OCI-M1 (cell line): ENCODE data around the gene LILRB5.
"Not testable (repeated sequence)": the region's sequence is repeated elsewhere in the genome, so short reads cannot be mapped to it uniquely, and the experiment has no call there.

Experiments used
- DNase-seq: peaks from one replicate; lab custom pipeline; 2025; lab: John Stamatoyannopoulos, UW

Gene LILRB5

DNA sequence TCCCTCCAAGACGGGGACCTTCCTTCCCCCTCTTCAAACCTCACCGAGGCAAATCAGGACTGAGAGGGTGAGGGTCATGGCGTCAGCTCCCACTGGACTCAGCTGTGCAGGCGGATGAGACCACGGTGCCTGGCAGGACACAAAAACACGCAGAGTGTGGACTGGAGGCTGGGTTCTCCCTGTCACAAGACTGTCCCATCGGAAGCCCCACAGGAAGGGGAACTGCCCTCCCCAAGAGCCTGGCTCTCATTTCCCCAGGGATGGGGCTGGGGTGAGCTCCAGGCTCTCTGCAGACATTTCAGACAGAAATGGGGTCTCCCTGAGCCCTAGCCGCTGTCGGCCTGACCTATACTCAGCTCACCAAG is at the start of gene LILRB5:
TSS of gene LILRB5 (minus strand) at position 158 of the 365 bp plus-strand sequence. CDS start at position 78, 80 bp downstream.
- DNase-seq = no peak

DNA sequence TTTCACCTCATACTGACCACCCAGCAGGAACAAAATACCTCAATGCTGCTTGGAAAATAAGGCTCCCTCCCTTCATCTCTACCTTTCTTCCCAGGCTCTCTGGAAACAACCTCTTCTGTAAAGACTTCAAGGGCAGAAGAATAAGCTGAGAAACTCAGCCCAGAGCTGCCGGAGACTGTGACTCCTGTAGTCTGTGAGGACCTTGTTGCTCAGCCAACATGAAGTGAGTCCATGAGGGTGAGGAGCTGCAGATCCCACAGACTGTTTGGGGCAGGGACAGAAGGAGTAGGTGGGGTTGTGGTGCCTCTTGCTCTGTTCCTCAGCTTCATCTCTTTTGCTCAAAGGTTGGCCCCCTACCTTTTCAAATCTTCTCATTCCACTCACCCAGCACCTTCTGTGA is 48.1 kb upstream of the LILRB5 start:
- DNase-seq = no peak

DNA sequence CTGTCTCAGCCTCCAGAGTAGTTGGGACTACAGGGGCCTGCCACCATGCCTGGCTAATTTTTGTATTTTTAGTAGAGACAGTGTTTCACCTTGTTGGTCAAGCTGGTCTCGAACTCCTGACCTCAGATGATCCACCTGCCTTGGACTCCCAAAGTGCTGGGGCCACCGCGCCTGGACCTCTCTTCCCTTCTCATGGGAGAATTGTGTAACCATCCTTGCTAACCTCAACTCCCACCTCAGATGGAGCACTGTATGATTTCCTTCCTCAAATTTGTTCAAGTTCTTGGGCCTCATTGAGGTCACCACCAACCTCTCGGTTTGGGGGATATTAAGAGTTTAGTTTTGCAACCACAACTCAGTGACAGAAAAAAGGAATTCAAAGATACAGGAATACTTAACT is 45.2 kb upstream of the LILRB5 start:
- peak; percentile 35 for DNase-seq

DNA sequence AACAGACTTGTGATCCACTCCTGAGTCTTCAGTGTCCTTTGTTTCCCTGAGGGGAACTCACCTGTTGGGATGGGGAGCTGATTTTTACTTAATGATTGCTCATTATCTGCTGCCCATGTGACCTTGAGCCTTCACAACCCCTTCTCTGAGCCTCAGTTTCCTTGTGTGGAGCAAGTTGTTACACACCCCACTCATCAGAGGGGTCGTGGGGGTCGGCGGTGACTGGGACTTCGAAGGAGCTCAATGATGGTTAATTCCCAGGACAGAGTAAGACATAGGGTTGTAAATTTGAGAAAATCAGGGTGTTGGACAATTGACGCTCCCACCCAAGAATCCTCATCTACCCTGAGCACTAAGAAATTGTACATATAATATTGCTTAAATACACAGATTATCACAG is 42.4 kb upstream of the LILRB5 start:
- no peak for DNase-seq

DNA sequence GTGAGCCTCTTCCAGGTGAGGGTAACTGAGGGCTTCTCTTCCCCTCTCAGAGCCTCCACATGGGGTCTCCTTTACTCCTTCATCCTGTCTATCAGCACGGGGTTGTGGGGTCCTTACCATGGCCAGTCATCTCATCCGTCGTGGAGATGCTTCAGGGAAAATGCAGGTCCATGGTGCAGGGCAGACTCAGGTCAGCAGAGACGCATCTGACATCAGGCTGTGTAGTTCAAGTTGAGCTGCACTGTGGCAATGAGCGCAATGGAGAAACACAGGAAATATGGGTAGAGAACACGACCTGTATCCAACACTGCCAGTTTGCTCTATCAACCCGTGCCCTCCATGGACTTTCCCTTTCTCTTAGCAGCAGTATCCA is 42.0 kb upstream of the LILRB5 start:
- DNase-seq = no peak

DNA sequence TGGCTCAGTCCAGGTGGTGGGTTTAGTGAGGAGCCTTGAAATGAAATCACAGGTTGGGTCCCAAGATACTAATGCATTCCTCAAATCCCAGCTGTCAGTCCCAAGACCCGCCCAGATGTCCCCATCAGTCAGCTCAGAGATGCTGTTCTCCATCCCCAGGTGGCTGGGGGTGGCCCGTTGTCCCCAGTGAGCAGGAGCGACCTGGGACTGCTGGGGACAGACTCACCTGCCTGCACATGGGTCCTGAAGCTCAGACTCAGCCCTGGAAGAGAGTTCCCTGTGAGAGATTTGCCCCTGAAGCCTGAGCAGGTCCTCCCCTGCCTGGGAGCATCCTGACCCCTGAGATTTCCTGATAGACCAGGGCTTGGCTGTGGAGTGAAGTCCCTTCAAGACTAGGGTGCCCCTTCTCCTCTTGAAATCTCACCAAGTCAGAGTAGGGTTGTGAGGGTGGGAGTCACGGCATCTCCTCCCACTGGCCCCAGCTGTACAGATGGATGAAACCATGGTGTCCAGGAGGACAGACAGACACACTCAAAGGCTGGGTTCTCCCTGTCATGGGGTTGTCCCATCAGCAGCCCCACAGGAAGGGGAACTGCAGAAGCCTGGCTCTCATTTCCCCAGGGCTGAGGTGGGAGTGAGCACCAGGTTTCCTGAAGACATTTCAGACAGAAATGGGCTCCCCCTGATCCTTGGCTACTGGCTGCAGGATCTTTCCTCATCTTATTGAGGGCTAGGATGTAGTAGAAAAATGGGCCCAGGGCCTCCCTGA is 41.5 kb upstream of the LILRB5 start:
- DNase-seq = no peak

DNA sequence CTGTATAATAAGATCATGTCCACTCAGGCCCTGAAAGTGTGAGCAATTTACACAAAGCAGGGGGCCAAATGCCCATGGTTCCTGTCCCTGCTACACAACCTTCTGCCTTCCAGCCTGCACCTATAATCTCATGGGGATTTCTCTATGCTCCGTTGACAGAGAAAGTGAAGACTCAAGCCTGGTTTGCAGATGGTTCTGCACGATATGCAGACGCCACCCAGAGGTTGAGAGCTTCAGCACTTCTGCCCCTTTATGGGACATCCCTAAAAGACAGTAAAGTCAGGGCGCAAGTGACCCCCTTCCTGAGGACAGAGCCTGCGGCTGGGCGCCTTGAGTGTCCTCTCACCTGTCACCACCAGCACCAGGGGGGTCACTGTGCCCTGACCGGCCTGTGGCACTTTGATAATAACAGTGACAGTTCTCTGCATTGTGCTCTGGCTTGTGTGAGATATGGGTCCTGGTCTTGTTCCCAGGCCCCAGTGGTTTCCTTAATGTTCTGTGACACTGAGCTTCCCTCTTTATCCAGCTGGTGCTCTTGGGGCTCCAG is 40.8 kb upstream of the LILRB5 start:
- peak; percentile 62 for DNase-seq

DNA sequence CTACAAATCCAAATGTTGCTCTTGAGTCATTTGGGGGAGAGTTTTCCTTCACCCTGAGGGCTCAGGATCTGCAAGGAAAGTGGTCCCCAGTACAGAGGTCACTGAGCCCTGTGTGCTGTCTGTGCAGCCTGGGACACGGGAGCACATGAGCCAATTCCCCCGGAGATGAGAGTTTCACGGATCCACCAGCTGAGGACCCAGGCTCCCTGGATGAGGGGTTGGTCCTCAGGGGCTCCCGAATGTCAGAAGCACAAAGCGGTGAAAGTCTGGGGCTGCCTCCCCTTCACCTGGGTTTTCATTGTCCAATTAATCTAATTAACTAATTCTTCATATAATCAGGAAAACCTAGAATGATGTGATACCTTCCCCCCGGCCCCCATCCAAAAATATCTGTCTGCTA is 37.5 kb upstream of the LILRB5 start:
- DNase-seq = no peak

DNA sequence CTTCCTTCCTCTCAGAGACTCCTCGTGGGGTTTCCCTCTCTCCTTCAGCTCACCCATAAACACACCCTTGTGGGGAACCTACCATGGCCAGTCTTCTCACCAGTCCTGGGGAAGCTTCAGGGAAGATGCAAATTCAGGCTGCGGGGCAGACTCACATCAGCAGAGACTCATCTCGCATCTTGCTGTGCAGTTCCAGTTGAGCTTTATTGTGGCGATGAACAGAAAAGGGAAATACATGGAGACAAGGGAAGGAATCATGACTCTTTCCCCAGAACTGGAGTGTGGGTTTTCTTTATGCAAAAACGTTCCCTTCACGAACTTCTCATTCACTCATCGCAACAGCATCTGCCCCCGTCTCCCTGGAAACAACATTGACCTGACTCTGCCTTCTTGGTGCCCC is 32.1 kb upstream of the LILRB5 start:
- DNase-seq = not testable (repeated sequence)

DNA sequence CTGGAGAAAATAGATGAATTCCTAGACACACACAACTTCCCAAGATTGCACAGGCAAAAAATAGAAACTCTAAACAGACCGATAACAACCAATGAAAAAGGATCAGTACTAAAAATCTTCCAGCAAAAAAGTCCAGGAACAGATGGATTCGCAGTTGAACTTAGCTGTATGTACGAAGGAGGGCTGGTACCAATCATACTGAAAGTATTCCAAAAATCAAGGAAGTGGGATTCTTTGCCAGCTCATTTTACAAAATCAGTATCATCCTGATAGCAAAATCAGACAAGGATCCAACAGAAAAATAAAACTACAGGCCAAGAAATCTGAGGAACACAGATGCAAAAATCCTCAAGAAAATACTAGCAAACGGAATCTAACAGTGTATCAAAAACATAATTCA is 30.4 kb upstream of the LILRB5 start:
- DNase-seq = no peak

DNA sequence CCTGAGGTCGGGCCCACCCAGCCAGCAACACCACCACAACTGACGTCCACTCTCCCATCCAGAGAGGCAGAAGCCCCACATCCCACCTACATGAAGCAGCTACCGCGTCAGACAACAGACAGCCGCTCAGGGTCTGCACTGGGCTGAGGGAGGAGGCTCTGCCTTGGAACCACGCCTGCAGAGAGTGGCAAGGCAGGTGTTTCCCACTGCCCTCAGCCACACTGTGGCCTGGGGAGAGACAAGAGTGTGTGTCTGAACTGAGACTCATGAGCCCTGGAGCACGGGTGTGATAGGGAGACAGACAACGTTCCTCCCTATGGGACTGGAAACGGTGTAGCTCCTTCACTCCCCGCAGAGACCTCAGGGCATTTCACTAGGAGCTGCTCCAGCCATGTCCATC is 29.2 kb upstream of the LILRB5 start:
- DNase-seq = not testable (repeated sequence)

DNA sequence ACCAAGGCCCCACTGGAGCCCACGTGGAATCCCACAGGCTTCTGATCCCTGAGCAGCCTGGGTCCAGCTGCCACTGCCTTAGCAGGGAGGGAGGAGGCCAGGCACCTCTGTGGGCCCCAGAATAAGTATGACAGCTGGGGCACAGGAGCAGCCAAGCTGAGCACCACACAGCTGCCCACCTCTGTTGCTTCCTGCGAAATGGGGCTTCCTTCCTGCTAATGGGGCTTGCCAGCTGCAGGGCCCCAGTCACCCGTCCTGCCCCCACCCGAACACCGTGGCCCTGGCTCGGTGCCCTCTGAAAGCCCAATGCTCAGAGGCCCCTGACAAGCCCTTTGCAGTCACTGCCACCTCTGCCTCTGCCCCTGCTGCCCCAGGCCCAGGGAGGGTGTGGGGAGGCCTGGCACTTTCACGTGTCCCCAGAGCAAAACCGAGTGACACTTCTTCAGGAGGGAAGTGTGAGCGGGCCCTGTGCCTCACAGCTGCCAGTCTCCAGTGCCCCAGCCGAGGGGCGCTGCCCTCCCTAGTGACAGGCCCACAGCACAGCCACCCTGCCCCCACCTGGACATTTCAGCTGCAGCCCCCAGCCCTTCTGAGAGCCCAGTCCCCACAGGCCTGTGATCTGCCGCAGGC is 28.5 kb upstream of the LILRB5 start:
- DNase-seq = not testable (repeated sequence)

DNA sequence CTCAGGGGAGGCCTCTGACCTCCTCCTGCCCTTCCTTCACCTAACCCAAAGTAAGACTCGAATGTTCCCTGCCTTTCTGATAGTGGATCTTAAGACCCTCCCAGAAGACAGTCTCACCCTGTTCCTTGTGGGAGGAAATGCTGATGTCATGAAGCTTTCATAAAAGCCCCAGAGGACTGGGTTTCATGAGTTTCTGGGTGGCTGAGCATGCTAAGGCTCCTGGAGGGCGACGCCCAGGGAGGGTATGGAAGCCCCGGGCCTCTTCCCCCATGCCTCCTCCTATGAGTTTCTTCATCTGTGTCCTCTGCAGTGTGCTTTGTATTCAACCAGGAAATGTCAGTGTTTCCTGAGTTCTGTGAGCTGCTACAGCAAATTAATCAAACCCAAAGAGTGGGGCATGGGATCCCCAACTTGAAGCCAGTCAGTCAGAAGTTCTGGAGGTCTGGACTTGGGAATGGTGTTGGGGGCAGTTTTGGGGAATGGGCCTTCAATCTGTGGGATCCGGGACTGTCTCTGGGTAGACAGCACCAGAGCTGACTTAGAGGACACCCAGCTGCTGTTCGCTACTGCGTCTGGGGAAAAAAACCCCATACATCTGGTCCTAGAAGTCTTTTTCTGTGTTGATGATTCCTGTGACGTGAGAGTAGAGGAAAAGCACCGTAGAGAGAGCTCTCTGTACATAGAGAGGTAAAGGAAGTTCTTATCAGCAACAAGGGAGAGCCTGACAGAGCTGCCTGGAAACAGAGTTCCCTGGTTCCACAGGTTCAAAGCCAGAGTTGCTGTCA is 25.8 kb upstream of the LILRB5 start:
- peak; percentile 40 for DNase-seq

DNA sequence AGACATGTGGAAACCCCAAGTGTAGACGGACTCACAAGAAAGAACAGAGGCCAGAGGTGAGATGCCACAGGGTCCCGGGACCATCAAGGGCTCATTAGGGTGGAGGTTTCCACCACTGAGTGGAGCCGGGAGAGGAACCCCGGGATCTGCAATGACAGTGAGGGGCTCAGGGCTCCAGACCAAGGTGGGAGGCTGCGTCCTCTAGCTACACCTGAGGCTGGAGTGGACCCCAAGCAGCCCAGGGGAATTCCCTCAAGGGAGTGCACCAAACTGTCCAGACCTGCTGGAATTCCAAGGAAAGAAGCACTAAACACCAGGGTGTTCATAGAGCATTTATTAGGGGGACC is 24.6 kb upstream of the LILRB5 start:
- DNase-seq = not testable (repeated sequence)

DNA sequence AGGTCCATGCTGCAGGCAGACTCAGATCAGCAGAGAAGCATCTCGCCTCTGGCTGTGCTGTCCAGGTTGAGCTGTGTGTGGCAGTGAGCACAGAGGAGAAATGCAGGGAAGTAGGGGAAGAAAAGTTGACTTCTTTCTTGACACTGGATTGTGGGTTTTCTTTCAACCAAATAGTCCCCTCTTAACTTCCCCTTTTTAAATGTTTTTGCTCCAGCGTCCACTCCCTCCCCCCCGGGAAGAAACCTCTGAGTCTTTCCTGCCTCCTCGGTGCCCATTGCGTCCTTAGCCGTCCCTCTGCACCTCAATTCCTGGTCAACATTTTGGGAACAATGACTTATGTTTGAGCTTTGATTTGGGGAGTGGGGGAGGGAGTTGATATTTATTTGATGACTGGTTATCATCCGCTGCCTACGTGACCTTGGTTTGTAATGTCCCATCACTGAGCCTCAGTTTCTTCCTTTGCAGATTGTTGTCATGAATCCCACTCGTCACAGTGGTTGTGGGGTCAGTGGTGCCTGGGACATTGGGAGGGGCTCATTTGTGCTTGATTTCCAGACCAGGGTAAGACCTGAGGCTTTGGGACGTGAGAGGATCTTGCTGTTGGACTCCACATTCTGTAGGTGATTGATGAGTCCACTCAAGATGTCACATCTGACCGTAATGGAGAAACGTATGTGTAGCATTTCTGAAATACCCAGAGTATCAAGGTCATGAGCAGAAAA is 24.1 kb upstream of the LILRB5 start, which contains the start of gene LILRB2:
TSS of gene LILRB2 (minus strand) at position 104 of the 722 bp plus-strand sequence. CDS start 614 bp downstream, outside the sequence.
- peak; percentile 71 for DNase-seq

DNA sequence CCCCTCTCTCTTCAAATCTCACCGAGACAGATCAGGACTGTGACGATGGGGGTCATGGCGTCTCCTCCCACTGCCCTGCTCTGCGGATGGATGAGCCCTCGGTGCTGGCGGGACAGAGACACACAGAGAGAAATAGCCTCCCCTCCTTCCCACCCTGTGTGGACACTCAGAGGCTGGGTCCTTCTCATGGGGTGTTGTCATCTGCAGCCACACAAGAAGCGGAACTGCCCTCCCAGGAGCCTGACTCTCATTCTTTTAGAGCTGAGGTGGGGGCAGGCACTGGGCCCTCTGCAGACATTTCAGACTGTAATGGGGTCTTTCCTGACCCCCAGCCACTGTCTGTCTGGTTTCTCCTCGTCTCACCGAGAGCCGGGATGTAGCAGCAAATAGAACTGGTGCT is 23.4 kb upstream of the LILRB5 start:
- not testable (repeated sequence) for DNase-seq

DNA sequence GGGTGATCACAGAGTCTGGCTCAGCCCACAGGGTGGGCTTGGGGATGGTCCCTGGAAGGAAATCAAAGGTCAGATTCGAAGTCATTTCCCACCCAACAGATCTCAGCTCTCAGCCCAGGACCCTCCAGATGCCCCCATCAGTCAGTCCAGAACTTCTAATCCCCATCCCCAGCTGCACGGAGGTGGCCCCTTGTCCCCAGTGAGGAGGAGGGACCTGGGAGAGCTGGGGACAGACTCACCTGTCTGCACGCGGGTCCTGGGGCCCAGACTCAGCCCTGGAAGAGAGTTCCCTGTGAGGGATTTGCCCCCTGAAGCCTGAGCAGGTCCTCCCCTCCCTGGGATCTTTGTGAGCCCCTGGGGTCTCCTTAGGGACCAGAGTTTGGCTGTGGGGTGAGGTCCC is 23.0 kb upstream of the LILRB5 start:
- not testable (repeated sequence) for DNase-seq

DNA sequence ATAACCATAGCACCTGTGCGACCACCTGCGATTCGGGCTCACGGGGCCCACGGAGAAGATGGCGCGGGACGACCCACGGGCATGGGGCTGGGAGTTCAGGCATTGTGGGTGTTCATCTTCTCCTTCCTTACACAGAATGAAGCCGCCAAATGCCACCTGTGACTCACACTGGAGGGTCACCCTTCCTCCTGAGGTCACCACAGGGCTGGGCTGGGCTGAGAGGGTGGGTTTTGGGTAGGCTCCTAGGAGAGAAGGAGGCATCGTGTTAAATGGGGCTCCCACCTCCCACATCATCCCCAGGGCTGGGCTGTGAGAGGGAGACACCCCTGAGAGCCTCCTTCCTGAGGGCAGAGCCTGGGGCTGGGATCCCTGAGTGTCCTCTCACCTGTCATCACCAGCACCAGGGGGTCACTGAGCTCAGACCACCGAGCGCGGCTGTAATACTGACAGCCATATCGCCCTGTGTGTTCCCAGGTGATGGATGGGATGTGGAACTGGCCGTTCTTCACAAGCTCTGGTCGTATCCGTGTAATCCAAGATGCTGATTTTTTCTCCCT is 22.4 kb upstream of the LILRB5 start:
- no peak for DNase-seq

DNA sequence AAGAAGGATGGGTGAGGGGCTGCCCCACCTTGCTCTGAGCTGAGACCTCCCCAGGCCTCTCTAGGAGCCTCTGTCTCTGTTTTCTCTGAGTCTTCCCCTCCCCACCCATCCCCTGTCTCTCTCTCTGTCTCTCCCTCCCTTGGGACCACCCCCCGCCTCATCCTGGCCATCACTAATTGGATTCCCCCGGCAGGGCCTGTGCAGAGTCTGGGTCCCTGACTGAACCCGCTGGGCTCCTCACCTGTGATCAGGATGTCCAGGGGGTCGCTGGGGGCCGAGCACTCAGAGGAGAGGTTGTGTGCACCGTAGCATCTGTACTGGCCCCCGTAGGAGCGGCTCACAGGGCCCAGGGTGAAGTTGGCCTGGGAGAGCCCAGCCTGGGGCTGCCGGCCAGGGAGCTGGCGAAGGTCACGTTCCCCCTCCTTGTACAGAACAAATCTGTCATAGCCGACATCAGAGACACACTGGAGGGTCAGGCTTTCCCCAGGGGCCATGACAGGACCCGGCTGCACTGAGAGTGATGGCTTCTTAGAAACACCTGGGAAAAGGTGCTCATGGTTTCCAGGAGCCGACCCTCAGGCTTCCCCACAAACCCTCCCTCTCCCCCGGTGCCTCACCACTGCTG is 21.6 kb upstream of the LILRB5 start:
- DNase-seq = not testable (repeated sequence)

DNA sequence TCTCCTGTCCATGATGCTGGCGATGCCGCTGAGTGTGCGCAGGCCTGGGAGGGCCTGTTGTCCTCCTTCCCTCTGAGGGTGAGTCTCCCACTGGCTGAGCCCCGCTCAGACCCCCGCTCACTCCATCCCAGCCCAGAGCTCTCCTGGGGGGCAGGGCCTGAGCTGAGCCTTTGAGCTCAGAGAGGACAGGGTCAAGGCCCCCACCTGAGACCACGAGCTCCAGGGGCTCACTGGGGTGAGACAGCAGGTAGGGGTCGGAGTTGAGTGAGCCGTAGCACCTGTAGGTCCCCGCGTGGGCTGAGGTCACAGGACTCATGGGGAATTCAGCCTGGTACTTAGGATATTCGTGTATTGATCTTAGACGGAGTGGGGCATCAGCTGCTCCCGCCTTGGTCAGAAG is 21.0 kb upstream of the LILRB5 start:
- DNase-seq = not testable (repeated sequence)

DNA sequence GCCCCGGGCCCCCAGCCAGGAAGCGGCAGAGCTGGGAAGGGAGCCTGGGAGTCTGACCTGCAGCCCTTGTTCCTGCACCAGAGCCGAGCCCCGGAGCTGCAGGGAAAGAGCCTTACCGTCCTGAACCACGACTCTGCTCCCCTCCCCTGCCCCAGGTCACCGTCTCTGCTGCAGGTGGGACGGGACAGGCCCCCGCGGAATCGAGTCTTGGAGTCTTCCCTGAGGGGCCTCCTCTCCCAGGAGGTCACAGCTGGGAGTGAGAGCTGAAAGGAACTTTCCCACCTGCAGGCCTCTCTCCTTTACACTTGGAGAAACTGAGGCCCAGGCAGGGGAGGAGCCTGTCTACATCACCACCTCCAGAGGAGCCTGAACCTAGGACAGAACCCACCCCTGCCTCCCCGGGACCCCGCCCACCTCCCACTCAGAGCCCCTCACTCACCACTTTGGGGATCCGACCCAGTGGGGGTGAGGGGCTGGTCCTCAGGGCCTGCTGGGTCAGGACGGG is 20.1 kb upstream of the LILRB5 start:
- DNase-seq = not testable (repeated sequence)
